Epidermal melanocyte (primary cell): ENCODE measurements around the gene TMEM175.
A peak's percentile ranks its signal among the peaks of the same experiment; 100 is the strongest.
"Not testable (repeated sequence)": the region's sequence is repeated elsewhere in the genome, so short reads cannot be mapped to it uniquely, and the experiment has no call there.

ENCODE experiments used
- DNase-seq: peaks from one replicate; pipeline ENCODE4 v3.0.0; 2011; ENCODE audit warnings: low spot score; ENCODE audit not compliant: insufficient read length

The TMEM175 gene

DNA sequence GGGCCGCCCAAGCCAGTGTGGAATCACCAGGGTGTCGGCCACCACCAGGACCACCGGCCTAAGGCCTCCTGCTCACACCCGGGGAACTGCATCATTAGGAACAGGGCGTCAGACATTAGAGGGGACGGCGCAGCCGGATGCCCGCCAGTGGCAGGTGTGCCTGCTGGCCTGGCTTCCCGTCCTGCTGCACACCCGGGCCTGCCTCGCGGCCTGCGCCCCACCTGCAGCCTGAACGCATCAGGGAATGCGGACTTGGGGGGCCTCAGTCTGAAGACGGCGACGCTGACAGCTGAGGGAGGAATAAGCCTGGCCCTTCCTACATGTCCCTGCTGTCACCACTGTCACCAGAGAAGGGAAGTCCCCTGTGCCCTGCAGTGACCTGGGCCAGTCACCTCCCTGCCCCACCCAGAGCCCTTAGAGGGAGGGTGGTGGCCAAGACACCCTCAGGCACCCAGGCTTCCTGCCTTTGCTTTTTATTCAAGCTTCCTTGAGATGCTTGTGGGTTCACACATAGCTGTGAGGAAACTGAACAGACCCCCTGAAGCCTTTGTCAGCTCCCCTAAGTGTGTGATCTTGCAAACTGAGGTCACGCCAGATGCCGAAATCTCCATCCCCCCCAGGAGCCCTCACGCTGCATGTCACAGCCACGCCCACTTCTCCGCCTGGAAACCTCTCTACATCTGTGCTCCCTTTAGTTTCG, 37.9 kb downstream of the TMEM175 start:
- no peak for DNase-seq

DNA sequence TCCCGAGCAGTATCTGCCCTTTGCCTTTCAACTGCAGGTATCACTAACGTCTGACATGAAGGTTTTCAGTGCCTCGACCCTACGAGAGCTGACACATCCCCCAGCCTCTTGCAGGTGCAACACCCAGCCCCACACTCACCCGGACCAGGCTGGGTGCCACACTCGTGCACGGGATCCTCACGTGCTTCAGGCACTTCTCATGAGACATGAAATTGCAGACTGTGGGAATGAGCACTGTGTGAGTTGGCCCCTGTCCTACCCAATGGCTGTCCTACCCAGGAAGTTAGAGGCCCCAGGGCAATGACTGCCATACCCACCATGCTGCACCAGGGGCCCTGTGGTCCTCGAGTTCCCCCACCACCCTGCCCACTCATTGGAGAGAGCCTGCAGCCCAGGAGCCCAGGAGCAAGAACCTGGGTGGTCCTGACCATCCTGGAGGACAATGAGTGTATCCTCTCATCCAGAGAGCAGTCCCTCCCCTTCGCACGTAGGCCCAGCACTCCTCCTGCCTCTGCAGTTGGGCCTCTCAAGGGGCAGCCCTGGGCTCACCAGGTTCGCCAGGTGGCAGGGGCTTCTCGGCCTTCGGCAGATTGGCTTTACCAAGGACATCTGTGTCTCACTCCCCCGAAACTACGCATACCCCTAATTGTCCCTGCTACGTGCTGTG, 38.7 kb downstream of the TMEM175 start:
- no peak for DNase-seq

DNA sequence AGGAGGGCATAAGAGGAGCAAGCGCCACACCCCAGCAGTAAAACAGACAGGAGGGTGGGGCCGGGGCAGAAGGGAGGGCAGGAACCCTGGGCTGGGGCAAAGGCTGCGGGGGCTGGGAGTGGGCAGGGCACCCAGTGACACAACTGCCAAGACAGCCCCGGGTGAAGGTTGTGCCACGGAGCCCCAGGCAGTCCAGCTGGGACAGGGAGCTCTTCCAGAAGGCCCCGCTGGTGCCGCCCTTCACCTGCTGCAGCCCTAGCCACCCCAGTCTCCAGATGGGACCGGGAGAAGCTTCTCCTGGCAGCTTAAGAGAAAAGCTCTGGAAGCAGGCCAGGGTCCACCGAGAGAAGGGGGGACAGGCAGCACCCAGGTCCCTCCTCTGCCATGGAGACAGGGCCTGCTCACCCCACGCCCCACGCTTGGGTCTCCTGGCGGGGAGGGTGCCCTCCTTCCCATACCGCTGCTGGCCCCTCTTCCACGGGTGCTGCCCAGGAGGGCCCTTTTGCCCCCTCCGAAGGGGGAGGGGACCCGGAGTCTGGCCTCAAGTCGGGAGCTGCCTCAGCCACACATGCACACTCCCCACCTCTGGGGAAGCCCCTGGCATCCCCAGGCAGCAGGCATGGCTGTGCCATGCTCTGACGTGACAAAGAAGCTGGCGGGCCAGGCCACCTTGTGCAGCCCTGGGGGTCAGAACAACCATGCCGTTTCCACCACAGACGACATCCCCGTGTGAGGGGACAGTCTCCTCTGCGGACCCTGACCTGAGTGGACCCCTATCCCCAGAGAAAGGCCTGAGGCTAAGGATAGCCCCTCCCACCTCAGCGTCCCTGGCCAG, 39.6 kb downstream of the TMEM175 start:
- DNase-seq: no peak

DNA sequence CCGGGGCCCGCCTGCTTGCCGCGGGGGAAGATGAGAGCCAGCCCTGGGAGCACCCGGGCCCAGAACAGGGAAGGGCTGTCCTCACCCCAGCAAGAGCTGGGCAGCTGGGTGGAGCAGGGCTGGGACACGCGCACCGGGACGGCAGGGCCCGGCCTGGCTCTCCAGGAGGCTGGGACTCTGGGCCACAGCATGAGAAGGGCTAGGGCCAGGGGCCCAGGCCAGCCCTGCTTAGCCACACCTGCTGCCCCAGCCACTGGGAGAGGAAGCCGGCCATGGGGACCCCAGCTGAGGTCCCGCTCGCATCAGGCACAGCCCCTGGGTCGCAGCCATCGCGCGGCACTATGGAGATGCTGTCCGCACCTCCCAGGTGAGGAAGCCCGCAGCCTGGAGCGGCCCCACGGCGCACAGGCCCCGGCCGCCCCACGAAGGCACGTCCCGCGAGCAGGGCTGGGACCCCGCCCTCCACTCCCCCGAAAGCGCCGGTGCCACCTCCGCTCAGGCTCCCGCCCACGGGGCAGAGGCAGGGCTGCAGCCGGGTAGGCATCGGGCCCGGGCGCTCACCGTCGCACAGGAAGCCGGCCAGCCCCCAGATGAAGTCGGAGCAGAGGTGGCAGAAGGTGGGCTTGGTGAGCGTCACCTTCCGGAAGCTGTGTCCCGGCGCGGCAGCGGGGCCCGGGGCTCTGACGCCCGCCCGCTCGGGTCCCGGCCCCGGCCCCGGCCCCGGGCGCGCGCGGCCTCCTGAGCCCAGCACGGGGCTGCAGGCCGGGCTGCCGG, 40.6 kb downstream of the TMEM175 start:
- DNase-seq: no peak

DNA sequence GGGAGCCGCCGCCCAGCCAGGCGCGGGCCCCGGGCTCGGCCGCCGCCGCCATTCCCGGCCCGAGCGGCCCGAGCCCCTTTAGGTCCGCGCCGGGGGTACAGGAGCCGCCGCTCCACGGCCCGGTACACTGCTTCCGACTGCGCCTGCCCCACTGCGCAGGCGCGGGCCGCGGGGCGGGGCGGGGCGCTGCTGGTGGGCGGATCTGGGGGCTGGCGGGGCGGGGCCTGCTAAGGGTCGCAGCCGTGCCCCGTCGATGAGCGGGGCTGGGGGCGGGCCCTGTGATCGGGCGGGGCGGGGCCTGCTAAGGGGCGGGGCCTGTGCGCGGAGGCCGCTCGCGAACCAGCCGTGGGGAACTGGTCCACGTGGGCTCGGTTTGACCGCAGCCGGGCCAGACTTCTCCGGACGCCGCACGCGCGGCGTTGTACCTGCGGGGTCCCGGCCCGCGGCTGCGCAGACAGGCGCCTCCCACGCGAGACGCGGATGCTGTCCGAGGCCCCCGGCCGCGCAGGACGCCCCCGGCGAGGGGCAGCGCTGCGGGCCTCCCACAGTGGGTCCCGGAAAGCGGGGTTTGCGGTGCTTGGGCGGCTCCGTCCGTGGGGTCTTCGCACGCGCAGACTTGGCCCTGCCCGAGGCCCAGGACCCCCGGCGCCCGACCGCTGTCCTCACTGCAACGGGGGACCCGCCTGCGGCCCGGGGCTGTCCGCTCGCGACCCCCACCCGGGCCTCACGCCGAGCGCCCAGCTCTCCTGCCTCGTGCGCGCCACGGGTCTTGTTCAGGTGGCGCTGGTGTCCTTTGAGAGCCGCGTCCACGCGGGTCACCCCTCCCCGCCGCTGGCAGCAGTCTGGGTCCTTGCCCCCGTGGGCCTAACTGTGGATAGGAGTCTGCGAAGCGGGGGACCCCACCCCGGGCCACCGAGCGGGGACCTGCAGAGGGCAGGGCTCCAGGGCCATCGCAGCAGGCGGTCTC, 41.5 kb downstream of the TMEM175 start, which contains the start of gene DGKQ:
DGKQ (minus strand) TSS at position 139 of the 967 bp plus-strand sequence; CDS start at position 52, 87 bp downstream.
- peak; percentile 98 for DNase-seq

DNA sequence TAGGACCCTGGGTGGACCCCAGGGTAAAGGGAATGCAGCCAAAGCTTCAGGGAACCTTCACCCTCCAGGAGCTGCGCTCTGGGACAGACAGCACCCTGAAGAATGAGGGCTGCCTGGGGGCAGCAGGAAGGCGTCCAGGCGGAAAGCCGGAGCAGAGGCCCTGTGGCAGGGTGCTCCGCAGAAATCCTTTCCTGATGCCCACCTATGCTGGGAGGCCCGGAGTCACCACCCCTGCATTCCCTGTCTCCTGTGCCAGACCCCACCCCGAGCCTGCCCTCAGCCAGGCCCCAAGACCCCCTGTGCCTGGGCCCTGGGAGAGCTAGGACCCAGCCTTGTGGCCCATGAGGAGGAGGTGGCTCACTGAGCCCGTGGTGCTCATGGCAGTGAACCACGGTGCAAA, 42.4 kb downstream of the TMEM175 start:
- no peak for DNase-seq

DNA sequence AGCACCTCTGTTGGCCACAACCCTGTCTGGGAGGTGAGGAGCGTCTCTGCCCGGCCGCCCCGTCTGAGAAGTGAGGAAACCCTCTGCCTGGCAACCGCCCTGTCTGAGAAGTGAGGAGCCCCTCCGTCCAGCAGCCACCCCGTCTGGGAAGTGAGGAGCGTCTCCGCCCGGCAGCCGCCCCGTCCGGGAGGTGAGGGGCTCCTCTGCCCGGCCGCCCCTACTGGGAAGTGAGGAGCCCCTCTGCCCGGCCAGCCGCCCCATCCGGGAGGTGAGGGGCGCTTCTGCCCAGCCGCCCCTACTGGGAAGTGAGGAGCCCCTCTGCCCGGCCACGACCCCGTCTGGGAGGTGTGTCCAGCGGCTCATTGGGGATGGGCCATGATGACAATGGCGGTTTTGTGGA, 43.8 kb downstream of the TMEM175 start:
- DNase-seq: not testable (repeated sequence)

DNA sequence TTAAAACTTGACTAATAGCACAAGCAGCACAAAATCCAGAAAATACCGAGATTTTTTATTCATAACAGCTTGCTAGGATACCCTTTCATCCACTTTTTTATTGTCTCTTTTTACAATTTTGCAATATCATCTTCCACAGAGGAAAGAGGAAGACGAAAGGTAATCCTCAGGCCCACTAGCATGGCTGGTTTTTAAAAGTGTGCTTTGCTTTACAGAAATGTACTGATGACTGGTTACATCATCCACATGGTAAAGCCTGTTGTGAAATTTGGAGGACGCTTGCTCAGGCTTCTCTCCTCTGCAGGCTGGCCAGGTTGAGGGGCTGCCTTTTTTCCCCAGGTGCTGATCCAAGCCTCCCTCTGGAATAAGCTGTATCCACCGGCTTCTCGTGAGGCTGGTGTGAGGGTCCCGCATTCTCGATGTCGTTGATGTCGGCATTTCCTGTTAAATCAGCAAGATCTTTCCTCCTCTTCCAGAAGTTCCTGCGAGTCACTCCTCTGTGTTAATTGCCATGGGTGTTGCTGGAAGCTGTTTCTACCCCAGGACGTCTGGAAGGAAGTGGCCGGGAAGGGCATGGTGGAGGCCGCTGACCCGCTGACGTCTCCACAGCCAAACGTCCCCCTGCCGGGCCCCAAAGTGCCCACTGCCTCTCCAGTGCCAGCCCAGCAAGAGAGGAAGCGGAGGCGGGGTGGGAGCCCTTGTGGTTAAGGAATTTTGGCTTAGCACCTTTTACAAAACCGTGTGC, 46.9 kb downstream of the TMEM175 start:
- no peak for DNase-seq

- no peak for DNase-seq
Observed at GRCh38 chr4:982291-982690, 50.0 kb downstream of the TMEM175 start.

DNA sequence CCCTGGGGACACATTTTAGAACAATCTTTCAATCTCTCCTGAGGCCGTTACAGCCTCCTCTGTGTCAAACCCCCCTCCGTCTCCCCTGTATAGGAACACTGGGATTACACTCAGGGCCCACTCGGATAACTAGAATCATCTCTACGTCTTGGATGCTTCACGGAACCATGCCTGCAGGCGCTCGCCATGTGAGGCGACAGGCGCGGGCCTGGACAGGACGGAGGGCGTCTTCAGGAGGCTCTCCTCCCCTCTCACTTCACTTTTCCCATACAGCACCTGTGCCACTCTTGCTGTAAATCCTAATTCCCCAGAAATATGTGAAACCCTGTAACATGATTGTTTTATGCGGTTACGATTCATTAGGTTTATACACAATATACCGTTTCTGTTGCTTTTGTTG, 50.6 kb downstream of the TMEM175 start:
- DNase-seq: no peak

- DNase-seq: no peak
Observed at GRCh38 chr4:984336-985054, 52.2 kb downstream of the TMEM175 start.

GRCh38 chr4:985123-985830, 53.0 kb downstream of the TMEM175 start:
- DNase-seq: no peak

GRCh38 chr4:986428-986878, 54.2 kb downstream of the TMEM175 start:
- DNase-seq: no peak

DNA sequence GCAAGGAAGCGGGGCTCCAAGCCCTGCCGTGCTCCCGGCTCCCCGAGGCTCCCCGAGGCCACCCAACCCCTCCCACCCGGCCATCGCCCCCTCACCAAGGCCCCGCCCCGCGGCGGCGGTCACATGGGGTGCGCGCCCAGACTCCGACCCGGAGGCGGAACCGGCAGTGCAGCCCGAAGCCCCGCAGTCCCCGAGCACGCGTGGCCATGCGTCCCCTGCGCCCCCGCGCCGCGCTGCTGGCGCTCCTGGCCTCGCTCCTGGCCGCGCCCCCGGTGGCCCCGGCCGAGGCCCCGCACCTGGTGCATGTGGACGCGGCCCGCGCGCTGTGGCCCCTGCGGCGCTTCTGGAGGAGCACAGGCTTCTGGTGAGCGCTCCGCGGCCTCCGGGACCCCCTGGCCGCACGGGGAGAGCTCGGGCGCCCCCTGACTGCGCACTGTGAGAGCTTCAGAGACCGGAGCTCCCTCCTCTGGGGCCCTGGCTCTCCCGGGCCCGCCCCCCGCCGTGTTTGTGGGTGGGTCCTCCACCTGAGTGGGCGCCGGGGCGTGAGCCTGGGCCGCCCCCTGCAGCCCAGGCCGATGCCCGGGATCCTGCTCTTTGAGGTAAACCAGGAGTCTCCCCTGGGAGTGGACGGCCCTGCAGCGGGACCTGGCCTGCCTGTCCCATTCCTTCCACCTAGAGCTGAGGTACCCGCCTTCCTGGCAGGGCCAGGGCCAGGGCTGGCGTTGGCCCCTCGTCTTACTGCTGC, 54.8 kb downstream of the TMEM175 start, which contains the start of gene IDUA:
IDUA (plus strand) TSS at position 166 of the 745 bp plus-strand sequence; CDS start at position 207, 41 bp downstream.
- DNase-seq: peak; percentile 83

DNA sequence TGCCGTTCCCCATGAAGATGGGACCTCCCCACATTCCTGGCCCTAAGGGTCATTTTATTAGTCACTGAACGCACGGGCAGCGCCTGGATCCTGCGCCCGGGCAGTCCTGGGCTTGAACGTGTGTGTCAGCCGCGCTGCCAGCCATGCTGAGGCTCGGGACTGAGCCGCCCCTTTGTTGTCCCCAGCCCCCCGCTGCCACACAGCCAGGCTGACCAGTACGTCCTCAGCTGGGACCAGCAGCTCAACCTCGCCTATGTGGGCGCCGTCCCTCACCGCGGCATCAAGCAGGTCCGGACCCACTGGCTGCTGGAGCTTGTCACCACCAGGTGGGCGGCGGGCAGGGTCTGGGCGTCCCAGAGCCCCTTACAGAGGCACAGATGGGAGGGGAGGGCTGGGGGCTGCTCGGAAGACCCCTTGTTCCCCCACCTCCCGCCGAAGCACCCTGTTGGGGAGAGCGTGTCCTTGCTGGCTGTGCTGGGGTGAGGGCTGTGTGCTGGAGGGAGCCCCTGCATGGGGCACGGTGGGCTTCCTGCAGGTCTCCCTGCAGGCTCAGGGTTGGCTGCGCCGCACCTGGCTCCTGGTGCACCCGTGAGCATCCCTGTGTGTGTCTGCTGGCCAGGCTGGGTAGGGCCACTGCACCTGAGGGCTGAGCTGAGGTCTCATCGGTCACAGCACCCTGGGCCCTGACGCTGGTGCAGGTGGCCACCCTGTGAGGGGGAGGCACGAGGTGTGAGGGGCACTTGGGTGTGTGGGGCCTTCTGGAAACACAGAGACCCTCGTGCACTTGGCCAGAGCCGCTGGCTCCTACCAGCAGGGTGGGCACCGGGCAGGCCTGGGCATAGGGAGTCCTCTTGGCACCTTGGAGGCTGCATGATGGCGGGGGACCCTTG, 55.6 kb downstream of the TMEM175 start:
- DNase-seq: no peak
